H9 (cell line): ENCODE measurements around the gene NUDT2. TPM values are rescaled to one million over a fixed set of nuclear protein-coding genes. Genes with fewer than 3 reads are reported as not detected.

ENCODE experiments used
- DNase-seq: peaks from one replicate; pipeline ENCODE4 v3.0.0-alpha.2; 2017
- H2AFZ ChIP-seq: one replicate; pipeline ENCODE4 v1.6.1; 2013; ENCODE audit warnings: mild to moderate bottlenecking, low read length, control low read depth, moderate library complexity
- H2AK5ac ChIP-seq: 2 replicates; pipeline ENCODE4 v1.6.1; 2013; ENCODE audit warnings: low read length, control low read depth, mixed read lengths; ENCODE audit not compliant: insufficient read length
- H2BK120ac ChIP-seq: one replicate; pipeline ENCODE4 v1.6.1; 2013; ENCODE audit warnings: low read depth, mild to moderate bottlenecking, low read length, control low read depth, inconsistent platforms; ENCODE audit not compliant: poor library complexity, severe bottlenecking
- H2BK12ac ChIP-seq: 2 replicates; pipeline ENCODE4 v1.6.1; 2013; ENCODE audit warnings: low read length, control low read depth, mixed read lengths, low read depth; ENCODE audit not compliant: insufficient read length
- H2BK15ac ChIP-seq: 2 replicates; pipeline ENCODE4 v1.6.1; 2013; ENCODE audit warnings: low read depth, low read length, control low read depth
- H2BK20ac ChIP-seq: one replicate; pipeline ENCODE4 v1.6.1; 2013; ENCODE audit warnings: low read depth, mild to moderate bottlenecking, low read length, control low read depth, inconsistent platforms; ENCODE audit not compliant: poor library complexity, severe bottlenecking
- H2BK5ac ChIP-seq: 2 replicates; pipeline ENCODE4 v1.6.1; 2013; ENCODE audit warnings: low read length, control low read depth, mixed read lengths; ENCODE audit not compliant: insufficient read length
- H3K14ac ChIP-seq: 2 replicates; pipeline ENCODE4 v1.6.1; 2013; ENCODE audit warnings: low read length, control low read depth; ENCODE audit not compliant: insufficient read depth
- H3K18ac ChIP-seq: 2 replicates; pipeline ENCODE4 v1.6.1; 2013; ENCODE audit warnings: low read depth, mild to moderate bottlenecking, mixed read lengths, low read length, control low read depth; ENCODE audit not compliant: insufficient read length
- H3K23ac ChIP-seq: 2 replicates; pipeline ENCODE4 v1.6.1; 2013; ENCODE audit warnings: low read length, control low read depth, mixed read lengths, low read depth; ENCODE audit not compliant: insufficient read length
- H3K23me2 ChIP-seq: 2 replicates; pipeline ENCODE4 v1.6.1; 2013; ENCODE audit warnings: low read depth, mild to moderate bottlenecking, mixed read lengths, low read length, control low read depth; ENCODE audit not compliant: insufficient read length, poor library complexity, severe bottlenecking
- H3K27ac ChIP-seq: 2 replicates; pipeline ENCODE4 v1.5.1; 2013; ENCODE audit warnings: low read length, control low read depth, mixed read lengths, low read depth; ENCODE audit not compliant: insufficient read length
- H3K27me3 ChIP-seq: 2 replicates; pipeline ENCODE4 v1.6.1; 2013; ENCODE audit warnings: low read length, control low read depth, inconsistent platforms; ENCODE audit not compliant: insufficient read depth
- H3K4ac ChIP-seq: 2 replicates; pipeline ENCODE4 v1.6.1; 2013; ENCODE audit warnings: low read depth, mild to moderate bottlenecking, control low read depth, inconsistent platforms, low read length, moderate library complexity
- H3K4me1 ChIP-seq: 2 replicates; pipeline ENCODE4 v1.6.1; 2013; ENCODE audit warnings: low read length, control low read depth, inconsistent platforms; ENCODE audit not compliant: insufficient read depth
- H3K4me2 ChIP-seq: 2 replicates; pipeline ENCODE4 v1.6.1; 2013; ENCODE audit warnings: low read length, control low read depth, mixed read lengths; ENCODE audit not compliant: insufficient read length, insufficient read depth
- H3K56ac ChIP-seq: 2 replicates; pipeline ENCODE4 v1.6.1; 2013; ENCODE audit warnings: low read depth, mild to moderate bottlenecking, mixed read lengths, low read length, control low read depth; ENCODE audit not compliant: insufficient read length
- H3K79me1 ChIP-seq: 2 replicates; pipeline ENCODE4 v1.6.1; 2013; ENCODE audit warnings: low read depth, mild to moderate bottlenecking, moderate library complexity, low read length, control low read depth, inconsistent platforms; ENCODE audit not compliant: insufficient read depth, poor library complexity, severe bottlenecking
- H3K79me2 ChIP-seq: 2 replicates; pipeline ENCODE4 v1.6.1; 2013; ENCODE audit warnings: low read length, control low read depth, inconsistent platforms; ENCODE audit not compliant: insufficient read depth
- H3K9ac ChIP-seq: 2 replicates; pipeline ENCODE4 v1.6.1; 2013; ENCODE audit warnings: low read length, control low read depth, mixed read lengths; ENCODE audit not compliant: insufficient read length; ENCODE audit errors: extremely low read depth
- H3K9me3 ChIP-seq: one replicate; pipeline ENCODE4 v1.6.1; 2013; ENCODE audit warnings: low read depth, low read length, inconsistent platforms; ENCODE audit not compliant: control insufficient read depth
- H3T11ph ChIP-seq: one replicate; pipeline ENCODE4 v1.6.1; 2013; ENCODE audit warnings: mild to moderate bottlenecking, low read length, control low read depth, inconsistent platforms
- H4K20me1 ChIP-seq: one replicate; pipeline ENCODE4 v1.6.1; 2013; ENCODE audit not compliant: control insufficient read depth, insufficient read length, insufficient read depth
- H4K5ac ChIP-seq: 2 replicates; pipeline ENCODE4 v1.6.1; 2013; ENCODE audit warnings: low read depth, mild to moderate bottlenecking, mixed read lengths, low read length, control low read depth; ENCODE audit not compliant: insufficient read length
- H4K8ac ChIP-seq: replicated peaks from 2 replicates; pipeline ENCODE4 v1.6.1; 2013; ENCODE audit warnings: low read length, control low read depth, mixed read lengths, low read depth; ENCODE audit not compliant: insufficient read length
- H4K91ac ChIP-seq: 2 replicates; pipeline ENCODE4 v1.6.1; 2013; ENCODE audit warnings: low read depth, mild to moderate bottlenecking, moderate library complexity, mixed read lengths, low read length, control low read depth; ENCODE audit not compliant: insufficient read length
- H3K27ac Mint-ChIP-seq, 3 experiments: 2 replicates in 2 of 3; 3 replicates in 1 of 3; pipeline ENCODE4 v1.8.0; 2020 to 2021; ENCODE audit warnings: mixed read lengths in 3 of 3, mild to moderate bottlenecking in 1 of 3, moderate library complexity in 1 of 3
- H3K27me3 Mint-ChIP-seq: 2 replicates; pipeline ENCODE4 v1.8.0; 2021; ENCODE audit warnings: low read depth, mild to moderate bottlenecking, moderate library complexity, mixed read lengths
- H3K36me3 Mint-ChIP-seq, 3 experiments: 2 replicates in 2 of 3; 3 replicates in 1 of 3; pipeline ENCODE4 v1.8.0; 2020 to 2021; ENCODE audit warnings: low read depth in 3 of 3, mixed read lengths in 3 of 3; ENCODE audit not compliant: insufficient read depth in 1 of 3
- H3K4me1 Mint-ChIP-seq, 2 experiments: 2 replicates each; pipeline ENCODE4 v1.8.0; 2020; ENCODE audit warnings: mixed read lengths in 2 of 2
- H3K4me3 Mint-ChIP-seq, 2 experiments: 2 replicates in 1 of 2; 3 replicates in 1 of 2; pipeline ENCODE4 v1.8.0; 2020 to 2021; ENCODE audit warnings: mild to moderate bottlenecking in 2 of 2, mixed read lengths in 2 of 2, moderate library complexity in 1 of 2
- H3K9me3 Mint-ChIP-seq, 2 experiments: 2 replicates in 1 of 2; 3 replicates in 1 of 2; pipeline ENCODE4 v1.8.0; 2020; ENCODE audit warnings: mild to moderate bottlenecking in 2 of 2, mixed read lengths in 2 of 2, moderate library complexity in 1 of 2
- CTCF ChIP-seq: fragments of 200-600 bp; sonication (generic); conservative IDR thresholded peaks from 3 replicates; pipeline ENCODE4 v1.8.0; 2021; ENCODE audit warnings: antibody characterized with exemption, mild to moderate bottlenecking
- WGBS: extraction: QIAGEN DNeasy Blood & Tissue Kit; methylation state at CpG from one replicate; pipeline ENCODE4 v1.1.7; 2013; ENCODE audit warnings: missing lambda C conversion rate, low lambda C conversion rate, mixed read lengths; ENCODE audit not compliant: insufficient read length; ENCODE audit errors: extremely low coverage; 5-methylcytosine and 5-hydroxymethylcytosine counted together
- total RNA-seq: library from RNA; stranded (reverse); gene quantifications from 2 replicates; pipeline ENCODE4 v1.2.1, GENCODE V29; 2021

The NUDT2 gene
- total RNA-seq, 1 experiment from 2014 or later = 14.1 TPM

GRCh38 chr9:34326690-34327089 lies 2.7 kb upstream of the NUDT2 start:
- no peaks in the 10 kb centered on the region for H3K27me3 Mint-ChIP-seq
- Histone ChIP-seq H3K9ac (no peak overlapping the region), H2BK5ac (no peak overlapping the region), H3K79me1 (no peaks in the 10 kb centered on the region), H3K18ac (no peak overlapping the region), H3K4ac (no peak overlapping the region), H2AK5ac (no peak overlapping the region), H3T11ph (no peak overlapping the region), H4K91ac (no peak overlapping the region), H2BK120ac (no peak overlapping the region), H3K79me2 (no peaks in the 10 kb centered on the region), H2BK15ac (no peak overlapping the region), H3K23me2 (peaks cover 8% of the 10 kb centered on the region), H3K27me3 (no peaks in the 10 kb centered on the region), H2BK20ac (no peak overlapping the region), H2AFZ (no peak overlapping the region), H3K4me1 (no peaks in the 10 kb centered on the region; the same call in 1 of the 2 replicates), H2BK12ac (no peak overlapping the region), H3K23ac (no peak overlapping the region), H4K5ac (no peak overlapping the region), H3K4me2 (no peak overlapping the region), H3K9me3 (no peaks in the 10 kb centered on the region), H3K56ac (no peak overlapping the region), H3K27ac (no peak overlapping the region), H4K20me1 (no peaks in the 10 kb centered on the region), H3K14ac (no peak overlapping the region), H4K8ac (no peak overlapping the region)
- DNase-seq = no peak
- 0 out of 5 replicates have a peak overlapping the region, but pooled peaks of 1 of the 2 experiments have one; percentile 19 for H3K4me3 Mint-ChIP-seq
- peaks cover 0 to 3% of the 10 kb centered on the region in 2 experiments; a peak in 1 of 5 replicates for H3K9me3 Mint-ChIP-seq
- no CpG with 5 or more reads among the region's 1 CpG for whole genome bisulfite sequencing
- no peak for TF ChIP-seq CTCF
- peak overlapping the region in 1 of 3 experiments; percentile 3; a peak in 1 of 7 replicates for H3K27ac Mint-ChIP-seq
- peaks cover 14% of the 10 kb centered on the region in 2 experiments for H3K4me1 Mint-ChIP-seq
- no peaks in the 10 kb centered on the region for H3K36me3 Mint-ChIP-seq
